Dedifferentiated amniotic fluid mesenchymal stem cell (primary cell): Measurements from ENCODE around the gene DNAH10.

Experiments
- DNase-seq: peaks from one replicate; pipeline ENCODE4 v3.0.0-alpha.2; 2016; ENCODE audit errors: extremely low spot score

The DNAH10 gene

GRCh38 chr12:123886258-123886657 is 124.2 kb downstream of the DNAH10 start:
- no peak for DNase-seq

- DNase-seq, result no peak
These were observed 125.0 kb downstream of the DNAH10 start for GRCh38 chr12:123886931-123887582.

GRCh38 chr12:123888989-123889388 is 126.9 kb downstream of the DNAH10 start:
- DNase-seq, result no peak

- DNase-seq, result no peak
These were observed 127.9 kb downstream of the DNAH10 start for GRCh38 chr12:123889848-123890535.

GRCh38 chr12:123890536-123890902 is 128.4 kb downstream of the DNAH10 start:
- DNase-seq, result no peak

DNA sequence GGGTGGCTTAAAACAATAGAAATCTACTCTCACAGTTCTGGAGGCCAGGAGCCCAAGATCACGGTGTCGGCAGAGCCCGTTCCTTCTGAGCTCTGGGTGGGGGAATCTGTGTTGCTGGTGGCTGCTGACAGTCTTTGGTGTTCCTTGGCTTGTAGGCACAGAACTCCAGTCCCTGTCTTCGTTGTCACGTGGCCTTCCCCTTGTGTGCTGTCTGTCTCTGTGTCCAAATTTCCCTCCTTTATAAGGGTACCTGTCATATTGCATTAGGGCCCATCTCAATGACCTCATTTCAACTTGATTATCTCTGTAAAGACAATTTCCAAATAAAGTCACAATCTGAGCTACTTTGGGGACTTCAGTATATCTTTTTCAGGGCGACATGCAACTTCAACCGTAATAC is 128.9 kb downstream of the DNAH10 start:
- no peak for DNase-seq

- no peak for DNase-seq
These were observed 129.5 kb downstream of the DNAH10 start for GRCh38 chr12:123891516-123892179.

- DNase-seq, result no peak
These were observed 130.1 kb downstream of the DNAH10 start for GRCh38 chr12:123892180-123892559.

GRCh38 chr12:123892853-123893252 is 130.8 kb downstream of the DNAH10 start:
- no peak for DNase-seq

GRCh38 chr12:123893276-123893675 is 131.2 kb downstream of the DNAH10 start:
- no peak for DNase-seq

DNA sequence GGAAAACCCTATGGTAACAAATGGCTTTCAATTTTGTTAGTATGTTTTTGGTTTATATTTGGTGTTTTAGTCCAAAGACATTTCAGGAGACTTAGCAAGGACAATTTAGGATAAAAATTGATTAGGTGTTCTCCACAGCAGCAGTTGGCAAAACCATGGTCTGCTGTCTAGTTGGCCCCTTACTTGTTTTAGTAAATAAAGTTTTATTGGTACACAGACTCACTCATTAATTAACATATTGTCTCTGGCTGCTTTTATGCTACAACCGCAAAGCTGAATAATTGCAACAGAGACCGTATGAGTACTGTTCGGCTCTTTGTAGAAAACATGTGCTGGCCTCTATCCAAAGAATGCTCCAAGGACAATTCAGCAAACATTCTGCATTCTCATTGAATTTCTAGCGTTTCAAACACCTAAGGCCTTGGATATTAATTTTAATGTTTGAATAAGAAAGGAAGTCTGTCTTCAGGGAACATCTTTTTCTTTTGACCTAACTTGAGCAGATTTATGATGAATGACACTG is 132.8 kb downstream of the DNAH10 start:
- no peak for DNase-seq

GRCh38 chr12:123895451-123895850 is 133.3 kb downstream of the DNAH10 start:
- no peak for DNase-seq

DNA sequence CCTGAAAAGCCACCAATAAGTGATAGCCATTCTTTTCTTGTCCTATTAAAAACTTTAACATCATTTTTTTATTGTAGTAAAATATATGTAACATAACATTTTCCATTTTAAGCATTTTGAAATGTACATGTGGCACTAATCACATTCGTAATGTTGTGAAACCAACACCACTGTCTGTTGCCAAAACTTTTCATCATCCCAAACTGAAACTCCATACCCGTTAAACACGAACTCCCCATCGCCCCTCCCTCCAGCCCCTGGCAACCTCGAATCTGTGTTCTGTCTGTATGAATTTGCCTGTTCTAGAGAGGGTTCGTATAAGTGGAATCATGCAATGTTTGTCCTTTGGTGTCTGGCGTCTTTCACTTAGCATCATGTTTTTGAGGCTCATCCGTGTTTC is 134.7 kb downstream of the DNAH10 start:
- peak; percentile 98 for DNase-seq

- DNase-seq, result peak; percentile 81
These were observed 135.1 kb downstream of the DNAH10 start for GRCh38 chr12:123897221-123897620.

- no peak for DNase-seq
These were observed 136.6 kb downstream of the DNAH10 start for GRCh38 chr12:123898673-123899072.

DNA sequence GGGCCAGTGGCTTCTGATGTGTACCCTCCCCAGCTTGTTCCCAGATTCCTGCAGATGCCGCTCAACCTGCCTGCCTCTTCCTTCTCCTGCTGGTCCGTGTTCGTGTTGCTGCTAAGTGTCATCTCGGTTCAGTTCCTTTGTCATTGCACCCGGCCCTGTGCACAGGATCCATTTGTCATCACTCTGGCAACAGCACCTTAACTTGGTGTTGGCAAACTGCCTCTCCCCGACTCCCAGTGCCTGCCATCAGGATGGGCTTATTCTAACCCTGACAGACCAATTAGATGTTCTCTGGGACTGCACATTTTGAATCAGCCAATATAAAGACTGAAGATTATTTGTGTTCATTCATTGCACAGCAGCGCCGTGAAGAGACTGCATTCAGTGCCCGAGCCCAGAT is 137.3 kb downstream of the DNAH10 start:
- DNase-seq, result no peak

- no peak for DNase-seq
These were observed 138.8 kb downstream of the DNAH10 start for GRCh38 chr12:123900871-123901376.

GRCh38 chr12:123902821-123903220 is 140.7 kb downstream of the DNAH10 start:
- no peak for DNase-seq

GRCh38 chr12:123903301-123904065 is 141.4 kb downstream of the DNAH10 start:
- no peak for DNase-seq

GRCh38 chr12:123905319-123905925 is 143.3 kb downstream of the DNAH10 start:
- DNase-seq, result peak; percentile 55

DNA sequence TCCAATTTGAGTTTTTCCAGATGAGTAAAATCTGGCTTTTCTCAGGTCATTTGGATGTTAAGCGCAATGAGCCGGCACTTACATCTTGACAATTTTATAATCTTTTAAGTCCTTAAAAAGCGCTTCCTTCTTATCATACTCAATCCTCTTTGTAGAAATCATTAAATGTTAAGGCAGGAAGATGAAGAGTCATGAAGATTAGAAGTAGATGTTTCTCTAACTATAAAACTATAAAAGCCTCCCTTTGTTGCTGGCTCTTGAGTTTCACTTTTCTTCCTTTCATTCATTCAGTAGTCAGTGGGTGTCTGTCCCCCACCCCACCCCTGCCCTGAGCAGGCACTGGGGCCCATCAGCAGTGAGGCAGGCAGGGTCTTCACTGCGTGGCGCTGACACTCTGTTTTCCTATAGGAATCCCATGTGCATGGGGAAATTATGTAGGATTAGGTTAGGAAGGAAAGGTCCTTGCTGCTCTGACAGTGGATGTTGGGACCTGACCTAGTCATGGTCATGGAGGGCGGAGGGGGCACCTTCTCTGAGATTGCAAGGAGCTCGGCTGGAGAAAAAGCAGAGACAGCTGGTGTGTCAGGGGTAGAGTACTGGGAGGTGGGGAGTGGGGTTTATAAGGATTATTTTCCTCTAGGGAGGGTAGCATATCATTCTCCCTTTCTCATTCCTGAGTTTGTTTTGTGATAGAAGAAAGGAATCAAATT is 144.8 kb downstream of the DNAH10 start:
- DNase-seq, result no peak
